Measurements from ENCODE around the gene RTKN. TPM values are rescaled to one million over a fixed set of nuclear protein-coding genes. Genes with fewer than 3 reads are reported as not detected.
A peak's percentile ranks its signal among the peaks of the same experiment; 100 is the strongest.

Gene RTKN
- total and polyA plus RNA-seq, 7 experiments from 2014 or later = 0.26 to 1.5 (median 0.97) TPM; not detected in 2

DNA sequence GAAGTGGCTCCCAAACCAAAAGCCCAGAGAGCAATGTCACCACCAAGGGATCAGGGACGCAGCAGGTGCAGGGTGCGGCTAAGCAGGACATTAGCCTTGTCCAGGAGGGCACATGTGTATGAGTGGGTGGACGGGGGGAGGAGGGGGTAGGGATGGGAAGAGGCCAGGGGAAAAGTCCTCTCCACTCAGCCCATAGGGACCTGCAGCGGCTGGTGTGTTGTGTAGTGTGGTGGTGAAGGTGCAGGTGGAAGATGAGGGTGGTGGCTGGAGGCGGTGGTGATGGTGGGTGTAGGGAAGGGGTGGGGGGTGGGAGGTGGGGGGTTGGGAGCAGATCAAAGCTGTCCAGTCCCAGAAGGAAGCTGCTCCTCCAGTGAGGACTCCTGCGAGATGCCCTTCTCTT lies 24.0 kb downstream of the RTKN start:
- Mint-ChIP-seq H3K4me3 (no peak overlapping the region), H3K27me3 (peaks cover 0 to 12% (median 0%) of the 10 kb centered on the region in 5 donors), H3K4me1 (peaks cover 20 to 58% (median 48%) of the 10 kb centered on the region in 7 donors), H3K27ac (peak overlapping the region in 2 of 9 donors; percentile 49), H3K36me3 (no peaks in the 10 kb centered on the region), H3K9me3 (no peaks in the 10 kb centered on the region)
- intact Hi-C loops (cut with micrococcal nuclease) = no loop called here
- Histone ChIP-seq H3K36me3 (ENCODE audit: control insufficient read depth in 2 of 3, insufficient read depth in 3 of 3, low read length in 3 of 3) (peaks cover 0 to 4% (median 0%) of the 10 kb centered on the region in 3 experiments), H3K27me3 (ENCODE audit: control insufficient read depth in 2 of 2, insufficient read depth in 2 of 2, low read length in 2 of 2) (peaks cover 0 to 4% of the 10 kb centered on the region in 2 donors), H3K4me1 (ENCODE audit: control insufficient read depth in 2 of 2, insufficient read depth in 2 of 2, low read length in 2 of 2) (peaks cover 4 to 27% of the 10 kb centered on the region in 2 donors), H3K4me3 (ENCODE audit: low read length) (no peak overlapping the region), H3K27ac (ENCODE audit: low read depth, low read length) (no peak overlapping the region), H3K9me3 (ENCODE audit: control insufficient read depth in 2 of 3, low read length in 3 of 3) (no peaks in the 10 kb centered on the region)
- ChIA-PET CTCF (interaction anchor here (1.0 kb wide), 1 partner anchor 236 kb away, joined by 6 read pairs; the partner anchor contains the start of gene SEMA4F), POLR2A (no interaction called here)
- no peak for ATAC-seq
- no peak for DNase-seq

DNA sequence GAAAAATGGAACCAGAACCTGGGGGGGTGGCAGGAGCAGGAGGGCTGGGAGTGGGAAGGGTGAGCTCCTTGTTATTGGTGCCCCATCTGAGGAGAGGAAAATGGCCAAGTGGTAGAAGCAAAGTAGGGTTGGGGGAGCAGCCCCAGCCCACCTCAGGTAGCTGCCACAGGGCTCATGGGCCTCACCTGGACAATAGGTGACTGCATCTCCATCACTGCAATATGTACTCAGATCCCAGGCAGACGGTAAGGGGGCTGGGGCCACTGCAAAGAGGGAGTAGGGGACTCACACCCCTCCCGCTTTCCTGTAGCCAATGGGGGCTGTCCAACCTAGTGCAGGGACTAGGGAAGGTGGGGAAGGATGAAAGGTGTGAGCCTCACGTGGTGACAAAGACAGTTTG lies 24.5 kb downstream of the RTKN start:
- H3K27me3 ChIP-seq (ENCODE audit: control insufficient read depth in 2 of 2, insufficient read depth in 2 of 2, low read length in 2 of 2) = peaks cover 0 to 4% of the 10 kb centered on the region in 2 donors
- Mint-ChIP-seq H3K27me3 (peaks cover 0 to 12% (median 0%) of the 10 kb centered on the region in 5 donors), H3K4me3 (peak overlapping the region in 4 of 10 donors; percentile 8 to 75 (median 30)), H3K4me1 (peaks cover 20 to 54% (median 49%) of the 10 kb centered on the region in 7 donors), H3K36me3 (no peaks in the 10 kb centered on the region), H3K27ac (peak overlapping the region in 5 of 9 donors; percentile 29 to 78 (median 76)), H3K9me3 (no peaks in the 10 kb centered on the region)
- peaks cover 0 to 4% (median 0%) of the 10 kb centered on the region in 3 experiments for H3K36me3 ChIP-seq (ENCODE audit: control insufficient read depth in 2 of 3, insufficient read depth in 3 of 3, low read length in 3 of 3)
- H3K27ac ChIP-seq (ENCODE audit: low read depth, low read length) = no peak overlapping the region
- ChIA-PET CTCF (no interaction called here), POLR2A (interaction anchor here (2.8 kb wide), 1 partner anchor 38 kb away, joined by 8 read pairs; the partner anchor contains the start of gene INO80B)
- H3K9me3 ChIP-seq (ENCODE audit: control insufficient read depth in 2 of 3, low read length in 3 of 3) = no peaks in the 10 kb centered on the region
- H3K4me1 ChIP-seq (ENCODE audit: control insufficient read depth in 2 of 2, insufficient read depth in 2 of 2, low read length in 2 of 2) = peaks cover 2 to 25% of the 10 kb centered on the region in 2 donors
- no peak overlapping the region for H3K4me3 ChIP-seq (ENCODE audit: low read length)
- DNase-seq (no peak), ATAC-seq (no peak)
- intact Hi-C loops (cut with micrococcal nuclease) = no loop called here

DNA sequence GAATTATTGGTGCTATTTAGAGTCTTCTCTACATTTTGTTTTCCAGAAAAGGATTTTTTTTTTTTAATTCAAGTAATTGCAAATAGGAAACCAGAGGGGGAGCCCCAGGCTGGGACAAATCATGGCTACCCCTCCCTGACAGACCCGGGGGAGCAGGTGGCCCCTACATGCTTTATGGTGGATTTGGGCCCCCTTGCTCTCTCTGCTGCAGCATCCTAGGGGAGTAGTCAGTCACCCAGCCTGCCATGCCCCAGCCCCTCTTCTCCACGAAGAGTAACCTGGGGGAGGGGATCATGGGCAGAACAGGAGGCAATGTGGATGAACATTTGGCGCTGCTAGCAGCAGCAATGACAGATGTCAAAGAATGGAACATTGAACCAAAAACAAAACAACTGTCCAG lies 25.0 kb downstream of the RTKN start:
- Histone ChIP-seq H3K27me3 (ENCODE audit: control insufficient read depth in 2 of 2, insufficient read depth in 2 of 2, low read length in 2 of 2) (peaks cover 0 to 4% of the 10 kb centered on the region in 2 donors), H3K9me3 (ENCODE audit: control insufficient read depth in 2 of 3, low read length in 3 of 3) (no peaks in the 10 kb centered on the region), H3K36me3 (ENCODE audit: control insufficient read depth in 2 of 3, insufficient read depth in 3 of 3, low read length in 3 of 3) (peaks cover 0 to 3% (median 0%) of the 10 kb centered on the region in 3 experiments), H3K4me3 (ENCODE audit: low read length) (no peak overlapping the region), H3K27ac (ENCODE audit: low read depth, low read length) (no peak overlapping the region), H3K4me1 (ENCODE audit: control insufficient read depth in 2 of 2, insufficient read depth in 2 of 2, low read length in 2 of 2) (peaks cover 0 to 23% of the 10 kb centered on the region in 2 donors)
- Mint-ChIP-seq H3K4me1 (peaks cover 18 to 53% (median 45%) of the 10 kb centered on the region in 7 donors), H3K27ac (peak overlapping the region in 5 of 9 donors; percentile 29 to 78 (median 76)), H3K27me3 (peaks cover 0 to 12% (median 0%) of the 10 kb centered on the region in 5 donors), H3K9me3 (no peaks in the 10 kb centered on the region), H3K4me3 (peak overlapping the region in 6 of 10 donors; percentile 8 to 75 (median 32)), H3K36me3 (no peaks in the 10 kb centered on the region)
- ATAC-seq (no peak), DNase-seq (peak in 1 of 9 donors; percentile 23)
- intact Hi-C loops (cut with micrococcal nuclease) = loop anchor here in 1 of 2 donors (1.0 kb wide), 1 partner anchor 171 kb away; no protein-coding TSS in a partner anchor
- ChIA-PET CTCF (no interaction called here), POLR2A (interaction anchor here (0.6 to 2.8 kb wide), 4 partner anchors 15 to 42 kb away, joined by 3 to 8 read pairs (median 3); partner anchors contain the start of genes INO80B and WBP1)

DNA sequence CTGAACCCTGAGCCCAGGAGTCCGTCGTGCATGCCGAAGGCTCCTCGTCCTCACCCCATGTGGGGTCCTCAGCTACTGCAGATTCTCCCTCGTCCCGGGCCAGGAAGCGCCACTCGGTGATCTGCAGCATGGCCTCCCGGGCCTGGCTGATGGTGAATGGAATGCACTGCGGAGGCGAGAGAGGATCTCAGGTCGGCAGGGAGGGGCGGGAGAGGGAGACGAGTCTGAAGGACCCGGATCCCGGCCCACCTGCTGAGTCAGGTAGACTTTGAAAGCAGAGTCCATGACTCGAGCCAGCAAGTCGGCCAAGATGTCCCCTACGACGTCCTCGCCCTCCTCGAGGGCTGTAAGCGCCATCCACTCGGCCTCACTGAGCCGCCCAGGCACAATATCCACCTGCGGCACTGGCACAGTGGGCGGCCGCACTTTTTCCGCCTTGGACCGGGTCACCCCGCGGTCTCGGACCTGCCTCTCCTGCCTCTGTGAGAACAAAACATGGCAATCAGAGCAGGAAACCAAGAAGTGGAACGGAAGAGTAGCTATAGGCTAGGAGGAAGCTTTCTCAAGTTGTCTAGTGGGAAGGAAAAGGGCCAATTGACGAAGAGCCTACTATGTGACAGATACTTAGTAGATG lies 25.9 kb downstream of the RTKN start:
- Mint-ChIP-seq H3K9me3 (no peaks in the 10 kb centered on the region), H3K27me3 (peaks cover 0 to 12% (median 0%) of the 10 kb centered on the region in 5 donors), H3K4me1 (peaks cover 15 to 47% (median 38%) of the 10 kb centered on the region in 7 donors), H3K27ac (peak overlapping the region in 8 of 9 donors; percentile 18 to 92 (median 74)), H3K36me3 (no peaks in the 10 kb centered on the region), H3K4me3 (peak overlapping the region; percentile 37 to 87 (median 78))
- POLR2A ChIA-PET = interaction anchor here (0.6 to 2.8 kb wide), 7 partner anchors 16 to 173 kb away, joined by 3 to 8 read pairs (median 3); partner anchors contain the start of genes INO80B and WBP1
- no peaks in the 10 kb centered on the region for H3K36me3 ChIP-seq (ENCODE audit: control insufficient read depth in 2 of 3, insufficient read depth in 3 of 3, low read length in 3 of 3)
- H3K27me3 ChIP-seq (ENCODE audit: control insufficient read depth in 2 of 2, insufficient read depth in 2 of 2, low read length in 2 of 2) = peaks cover 0 to 4% of the 10 kb centered on the region in 2 donors
- peaks cover 0 to 21% of the 10 kb centered on the region in 2 donors for H3K4me1 ChIP-seq (ENCODE audit: control insufficient read depth in 2 of 2, insufficient read depth in 2 of 2, low read length in 2 of 2)
- no peaks in the 10 kb centered on the region for H3K9me3 ChIP-seq (ENCODE audit: control insufficient read depth in 2 of 3, low read length in 3 of 3)
- peak overlapping the region; percentile 49 for H3K27ac ChIP-seq (ENCODE audit: low read depth, low read length)
- peak; percentile 6 for ATAC-seq
- DNase-seq = peak in 3 of 9 donors; percentile 14 to 24 (median 15)
- CTCF ChIA-PET = no interaction called here
- H3K4me3 ChIP-seq (ENCODE audit: low read length) = peak overlapping the region; percentile 57
- intact Hi-C loops (cut with micrococcal nuclease) = loop anchor here in 1 of 2 donors (1.0 kb wide), 2 partner anchors 24 to 171 kb away; no protein-coding TSS in a partner anchor

DNA sequence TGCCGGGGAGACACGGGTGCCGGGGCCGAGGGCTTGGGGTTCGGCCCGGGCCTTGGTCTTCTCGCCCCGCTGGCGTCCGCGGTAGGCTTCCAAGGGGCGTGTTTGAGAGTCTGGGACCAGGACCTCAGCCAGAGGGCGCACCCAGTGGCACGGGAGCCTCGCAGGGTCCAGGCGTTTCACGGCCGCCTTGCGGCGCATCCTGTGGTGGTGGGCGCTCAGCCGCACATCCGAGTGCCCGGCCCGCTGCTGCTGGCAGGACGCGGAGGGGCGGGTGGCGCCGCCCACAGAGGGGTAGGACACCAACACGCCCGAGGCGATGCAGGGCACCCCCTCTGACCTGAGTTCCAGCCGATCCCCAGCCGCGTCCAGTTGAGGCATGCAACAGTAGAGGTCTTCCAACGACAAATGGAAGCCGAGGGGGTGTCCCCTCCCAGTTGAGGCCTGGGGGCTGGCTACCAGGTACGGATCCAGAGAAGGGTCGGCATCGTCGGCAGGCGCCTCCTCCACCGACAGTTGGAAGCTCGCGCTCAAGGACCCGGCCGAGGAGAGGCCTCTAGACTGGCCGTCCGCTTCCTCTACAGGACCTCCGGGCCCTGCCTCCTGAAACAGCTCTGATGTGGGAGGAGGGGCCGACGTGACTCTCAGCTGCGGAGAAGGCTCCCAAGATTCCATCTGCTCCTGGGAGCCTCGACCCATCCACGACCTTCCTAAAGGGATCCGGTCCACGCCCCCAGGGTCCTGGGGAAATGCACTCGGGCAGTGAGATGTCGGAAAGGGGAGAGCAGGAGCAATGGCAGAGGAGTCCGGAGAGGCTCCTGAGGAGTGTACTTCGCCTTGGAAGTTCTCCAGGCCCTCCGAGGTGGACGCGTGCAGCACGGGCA lies 26.6 kb downstream of the RTKN start:
- ChIA-PET POLR2A (interaction anchor here (0.7 to 2.8 kb wide), 5 partner anchors 23 to 173 kb away, joined by 3 to 8 read pairs (median 3); partner anchors contain the start of gene INO80B), CTCF (no interaction called here)
- Histone ChIP-seq H3K4me3 (ENCODE audit: low read length) (peak overlapping the region; percentile 57), H3K27me3 (ENCODE audit: control insufficient read depth in 2 of 2, insufficient read depth in 2 of 2, low read length in 2 of 2) (peaks cover 0 to 4% of the 10 kb centered on the region in 2 donors), H3K27ac (ENCODE audit: low read depth, low read length) (peak overlapping the region; percentile 49), H3K36me3 (ENCODE audit: control insufficient read depth in 2 of 3, insufficient read depth in 3 of 3, low read length in 3 of 3) (no peaks in the 10 kb centered on the region), H3K4me1 (ENCODE audit: control insufficient read depth in 2 of 2, insufficient read depth in 2 of 2, low read length in 2 of 2) (peaks cover 0 to 14% of the 10 kb centered on the region in 2 donors), H3K9me3 (ENCODE audit: control insufficient read depth in 2 of 3, low read length in 3 of 3) (no peaks in the 10 kb centered on the region)
- H3K9me3 Mint-ChIP-seq = no peaks in the 10 kb centered on the region
- intact Hi-C loops (cut with micrococcal nuclease) = loop anchor here in 1 of 2 donors (1.0 kb wide), 1 partner anchor 23 kb away; no protein-coding TSS in a partner anchor
- no peaks in the 10 kb centered on the region for H3K36me3 Mint-ChIP-seq
- H3K4me3 Mint-ChIP-seq = peak overlapping the region; percentile 37 to 87 (median 78)
- H3K27ac Mint-ChIP-seq = peak overlapping the region in 4 of 9 donors; percentile 21 to 92 (median 74)
- ATAC-seq (peak; percentile 54), DNase-seq (peak in 4 of 9 donors; percentile 14 to 33 (median 26))
- peaks cover 8 to 42% (median 31%) of the 10 kb centered on the region in 7 donors for H3K4me1 Mint-ChIP-seq
- H3K27me3 Mint-ChIP-seq = peaks cover 0 to 12% (median 0%) of the 10 kb centered on the region in 5 donors

DNA sequence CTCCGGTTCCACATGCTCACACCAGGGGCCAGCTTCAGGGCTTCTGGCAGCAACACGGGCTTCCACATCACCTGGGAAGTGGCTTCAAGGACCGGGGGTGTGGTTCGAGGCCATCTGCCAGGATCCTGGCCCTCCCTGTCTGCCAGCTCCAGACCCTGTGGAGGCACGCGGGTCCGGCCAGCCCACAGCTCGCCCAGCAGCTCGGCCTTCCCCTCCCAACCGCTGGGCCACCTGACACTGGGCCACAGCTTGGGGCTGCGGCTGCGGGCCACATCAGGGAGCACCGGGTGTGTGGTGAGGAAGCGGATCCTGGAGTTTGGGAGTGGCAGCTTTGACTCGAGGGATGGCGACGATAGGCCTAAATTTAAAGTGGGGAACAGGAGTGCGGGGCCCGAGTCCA lies 27.3 kb downstream of the RTKN start:
- ChIA-PET CTCF (no interaction called here), POLR2A (interaction anchor here (1.1 to 2.8 kb wide), 2 partner anchors 22 to 40 kb away, joined by 3 to 8 read pairs; partner anchors contain the start of gene INO80B)
- Mint-ChIP-seq H3K27ac (peak overlapping the region in 4 of 9 donors; percentile 23 to 72 (median 72)), H3K27me3 (peaks cover 0 to 13% (median 0%) of the 10 kb centered on the region in 5 donors), H3K4me1 (peaks cover 8 to 38% (median 28%) of the 10 kb centered on the region in 7 donors), H3K9me3 (no peaks in the 10 kb centered on the region), H3K4me3 (peak overlapping the region in 9 of 10 donors; percentile 19 to 80 (median 72)), H3K36me3 (no peaks in the 10 kb centered on the region)
- Histone ChIP-seq H3K27ac (ENCODE audit: low read depth, low read length) (peak overlapping the region; percentile 49), H3K4me1 (ENCODE audit: control insufficient read depth in 2 of 2, insufficient read depth in 2 of 2, low read length in 2 of 2) (peaks cover 0 to 13% of the 10 kb centered on the region in 2 donors), H3K9me3 (ENCODE audit: control insufficient read depth in 2 of 3, low read length in 3 of 3) (no peaks in the 10 kb centered on the region), H3K36me3 (ENCODE audit: control insufficient read depth in 2 of 3, insufficient read depth in 3 of 3, low read length in 3 of 3) (no peaks in the 10 kb centered on the region), H3K27me3 (ENCODE audit: control insufficient read depth in 2 of 2, insufficient read depth in 2 of 2, low read length in 2 of 2) (peaks cover 0 to 4% of the 10 kb centered on the region in 2 donors), H3K4me3 (ENCODE audit: low read length) (peak overlapping the region; percentile 57)
- intact Hi-C loops (cut with micrococcal nuclease) = no loop called here
- ATAC-seq (no peak), DNase-seq (no peak)

Measured in naive thymus-derived CD4-positive, alpha-beta T cell (primary cell).